GM19463 (cell line): ENCODE results near the gene SMARCAL1.
"Not testable (repeated sequence)": the region's sequence is repeated elsewhere in the genome, so short reads cannot be mapped to it uniquely, and the experiment has no call there.

Experiments
- ATAC-seq: cut with Tn5 transposase; IDR thresholded peaks from one replicate; pipeline ENCODE4 v1.9.1; 2021; ENCODE audit warnings: mild to moderate bottlenecking, moderate library complexity; ENCODE audit not compliant: unreplicated experiment

The SMARCAL1 gene

GRCh38 chr2:216498379-216499352, 86.4 kb downstream of the SMARCAL1 start, which contains the start of gene RPL37A:
RPL37A (plus strand) TSS chr2:216498844; CDS start chr2:216498875, 31 bp downstream.
- peak; percentile 94 for ATAC-seq

DNA sequence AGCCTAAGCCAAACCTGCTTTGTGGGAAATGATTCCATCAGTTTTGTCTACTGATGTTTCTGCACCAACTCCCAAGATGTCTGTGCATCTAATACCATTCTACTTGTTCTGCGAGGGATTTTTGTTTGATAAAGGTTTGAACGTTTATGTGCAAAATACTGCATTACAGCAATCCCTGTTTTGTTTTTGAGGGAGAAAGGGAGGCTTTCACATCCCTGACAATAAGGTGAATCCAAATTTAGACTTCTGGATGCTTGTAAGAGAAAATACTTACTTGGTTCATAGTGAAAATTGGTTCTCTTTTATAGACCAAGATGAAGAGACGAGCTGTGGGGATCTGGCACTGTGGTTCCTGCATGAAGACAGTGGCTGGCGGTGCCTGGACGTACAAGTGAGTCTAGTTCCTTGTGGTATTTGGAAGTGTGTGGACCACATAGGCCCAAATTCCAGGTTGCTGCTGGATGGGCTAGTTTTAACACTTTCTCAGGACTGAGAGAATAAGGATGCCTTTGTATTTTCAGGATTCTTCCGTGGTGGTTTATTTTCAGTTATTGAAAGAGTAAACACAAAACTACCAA, 87.4 kb downstream of the SMARCAL1 start:
- no peak for ATAC-seq

- no peak for ATAC-seq
Observed at GRCh38 chr2:216500572-216500971, 88.3 kb downstream of the SMARCAL1 start.

DNA sequence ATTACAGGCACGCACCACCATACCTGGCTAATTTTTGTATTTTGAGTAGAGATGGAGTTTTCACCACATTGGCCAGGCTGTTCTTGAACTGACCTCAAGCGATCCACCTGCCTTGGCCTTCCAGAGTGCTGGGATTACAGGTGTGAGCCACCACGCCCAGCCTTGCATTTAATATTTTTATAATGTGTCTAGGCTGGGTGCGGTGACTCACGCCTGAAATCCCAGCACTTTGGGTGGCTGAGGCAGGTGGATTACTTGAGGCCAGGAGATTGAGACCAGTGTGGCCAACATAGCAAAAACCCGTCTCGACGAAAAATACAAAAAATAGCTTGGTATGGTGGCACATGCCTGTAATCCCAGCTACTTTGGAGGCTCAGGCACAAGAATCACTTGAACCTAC, 89.6 kb downstream of the SMARCAL1 start:
- ATAC-seq: no peak

GRCh38 chr2:216502381-216503158, 90.3 kb downstream of the SMARCAL1 start:
- no peak for ATAC-seq

GRCh38 chr2:216503159-216503629, 90.9 kb downstream of the SMARCAL1 start:
- no peak for ATAC-seq

GRCh38 chr2:216503697-216504375, 91.6 kb downstream of the SMARCAL1 start:
- no peak for ATAC-seq

GRCh38 chr2:216504376-216504762, 92.1 kb downstream of the SMARCAL1 start:
- no peak for ATAC-seq

DNA sequence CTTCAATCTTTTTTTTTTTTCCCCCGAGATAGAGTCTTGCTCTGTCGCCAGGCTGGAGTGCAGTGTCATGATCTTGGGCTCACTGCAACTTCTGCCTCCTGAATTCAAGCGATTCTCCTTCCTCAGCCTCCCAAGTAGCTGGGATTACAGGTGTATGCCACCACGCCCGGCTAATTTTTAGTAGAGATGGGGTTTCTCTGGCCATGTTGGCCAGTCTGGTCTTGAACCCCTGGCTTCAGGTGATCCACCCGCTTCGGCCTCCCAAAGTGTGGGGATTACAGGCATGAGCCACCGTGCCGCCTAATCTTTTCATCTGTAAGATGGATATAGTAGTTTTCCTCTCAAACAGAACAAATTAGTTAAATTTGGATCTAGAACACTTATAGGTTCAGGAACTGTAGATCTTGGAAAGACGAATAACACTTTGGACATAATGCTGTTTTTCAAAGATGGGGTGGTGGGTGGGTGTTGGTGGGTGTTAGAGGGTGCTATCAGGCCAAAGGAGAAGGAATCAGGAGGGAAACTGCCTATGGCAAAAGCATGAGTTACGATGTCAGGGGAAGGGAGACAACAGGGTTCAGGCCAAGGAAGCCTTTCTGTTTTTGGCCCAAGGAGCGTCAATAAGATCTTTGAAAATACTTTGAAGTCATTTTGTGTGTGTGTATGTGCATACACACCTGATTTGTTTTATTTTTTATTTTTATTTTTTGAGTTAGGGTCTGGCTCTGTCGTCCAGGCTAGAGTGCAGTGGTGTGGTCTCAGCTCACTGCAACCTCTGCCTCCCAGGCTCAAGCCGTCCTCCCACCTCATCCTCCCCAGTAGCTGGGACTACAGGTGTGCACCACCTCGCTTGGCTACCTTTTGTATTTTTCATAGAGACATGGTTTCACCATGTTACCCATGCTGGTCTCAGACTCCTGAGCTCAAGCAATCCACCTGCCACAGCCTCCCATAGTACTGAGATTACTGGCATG, 93.1 kb downstream of the SMARCAL1 start:
- ATAC-seq: no peak

DNA sequence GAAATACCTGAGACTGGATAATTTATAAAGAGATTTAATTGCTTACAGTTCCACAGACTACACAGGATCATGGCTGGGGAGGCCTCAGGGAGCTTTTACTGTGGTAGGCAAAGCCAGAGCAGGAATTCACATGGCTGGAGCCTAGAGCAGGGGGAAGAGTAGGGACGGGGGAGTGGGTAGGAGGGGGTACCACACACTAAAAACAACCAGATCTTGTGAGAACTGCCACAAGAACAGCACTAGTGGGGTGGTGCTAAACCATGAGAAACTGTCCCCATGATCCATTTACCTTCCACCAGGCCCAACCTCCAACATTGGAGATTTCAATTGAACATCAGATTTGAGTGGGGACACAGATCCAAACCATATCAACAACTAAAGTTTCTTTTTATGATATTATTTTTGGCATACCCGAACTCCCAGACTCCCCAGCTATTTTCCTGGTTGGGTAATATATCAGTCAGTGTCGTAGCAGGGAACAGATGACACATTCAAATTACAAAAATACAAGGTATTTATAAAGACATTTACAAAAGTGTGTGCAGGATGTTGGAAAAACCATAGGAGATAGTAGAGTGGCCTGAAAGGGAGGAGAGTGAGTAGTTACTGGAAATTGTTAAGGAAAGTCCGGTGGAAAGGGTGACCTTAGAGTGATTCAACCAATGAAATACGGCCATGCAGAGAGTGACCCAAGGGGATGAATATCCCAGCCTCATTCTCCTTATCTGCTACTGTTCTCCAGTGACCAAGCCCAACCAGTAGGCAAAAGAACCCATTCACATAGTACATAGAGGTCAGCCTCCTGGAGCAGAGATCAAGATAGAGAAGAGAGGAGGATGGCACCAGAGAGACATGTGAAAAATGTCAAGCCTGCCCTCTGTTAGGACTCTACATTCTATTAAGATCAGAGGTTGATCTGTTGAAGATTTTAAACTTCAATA, 95.2 kb downstream of the SMARCAL1 start:
- ATAC-seq: no peak

DNA sequence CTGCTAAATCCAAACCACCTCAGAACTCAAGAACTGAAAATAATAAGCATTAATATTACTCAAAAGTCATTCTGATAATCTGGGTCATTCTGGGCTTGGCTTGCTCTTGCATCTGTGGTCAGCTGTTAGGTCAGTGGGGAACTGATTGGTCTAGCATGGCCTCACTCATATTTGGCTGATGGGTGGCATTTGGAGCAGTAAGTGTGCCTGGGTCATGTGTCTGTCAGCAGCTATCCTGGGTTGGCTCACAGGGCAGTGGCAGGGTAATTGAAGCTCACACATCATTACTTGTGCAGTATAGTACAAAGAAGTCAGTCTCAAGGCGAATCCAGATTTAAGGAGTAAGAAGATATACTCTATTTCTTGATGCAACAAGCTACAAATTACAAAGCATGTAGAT, 95.9 kb downstream of the SMARCAL1 start:
- no peak for ATAC-seq

DNA sequence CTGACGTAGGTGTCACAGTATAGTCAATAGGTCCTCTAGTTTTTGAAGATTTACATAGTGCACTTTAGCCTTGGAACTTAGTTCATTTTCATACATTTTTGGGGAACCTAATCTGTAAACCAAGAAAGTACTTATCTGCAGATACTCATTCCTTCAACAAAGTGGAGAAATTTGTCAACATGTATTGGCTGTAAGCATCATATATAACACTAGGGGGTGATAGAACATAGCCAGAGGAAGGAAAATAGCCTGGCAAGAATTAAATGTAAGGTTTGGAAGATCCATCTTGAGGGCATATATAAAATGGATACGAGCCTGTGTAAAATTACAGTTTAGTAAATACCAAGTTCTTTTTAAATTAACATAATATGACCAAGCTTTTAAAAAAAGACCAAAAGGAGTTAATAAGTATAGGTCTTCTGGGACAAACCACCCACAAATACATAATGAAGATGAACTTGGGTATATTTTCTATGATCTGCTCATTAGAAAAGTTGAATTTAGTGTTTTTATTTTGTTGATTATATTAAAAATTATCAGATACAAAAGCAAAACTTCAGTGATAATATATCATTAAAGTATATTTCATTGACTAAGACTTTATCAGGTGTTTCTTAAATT, 104.6 kb downstream of the SMARCAL1 start:
- no peak for ATAC-seq

DNA sequence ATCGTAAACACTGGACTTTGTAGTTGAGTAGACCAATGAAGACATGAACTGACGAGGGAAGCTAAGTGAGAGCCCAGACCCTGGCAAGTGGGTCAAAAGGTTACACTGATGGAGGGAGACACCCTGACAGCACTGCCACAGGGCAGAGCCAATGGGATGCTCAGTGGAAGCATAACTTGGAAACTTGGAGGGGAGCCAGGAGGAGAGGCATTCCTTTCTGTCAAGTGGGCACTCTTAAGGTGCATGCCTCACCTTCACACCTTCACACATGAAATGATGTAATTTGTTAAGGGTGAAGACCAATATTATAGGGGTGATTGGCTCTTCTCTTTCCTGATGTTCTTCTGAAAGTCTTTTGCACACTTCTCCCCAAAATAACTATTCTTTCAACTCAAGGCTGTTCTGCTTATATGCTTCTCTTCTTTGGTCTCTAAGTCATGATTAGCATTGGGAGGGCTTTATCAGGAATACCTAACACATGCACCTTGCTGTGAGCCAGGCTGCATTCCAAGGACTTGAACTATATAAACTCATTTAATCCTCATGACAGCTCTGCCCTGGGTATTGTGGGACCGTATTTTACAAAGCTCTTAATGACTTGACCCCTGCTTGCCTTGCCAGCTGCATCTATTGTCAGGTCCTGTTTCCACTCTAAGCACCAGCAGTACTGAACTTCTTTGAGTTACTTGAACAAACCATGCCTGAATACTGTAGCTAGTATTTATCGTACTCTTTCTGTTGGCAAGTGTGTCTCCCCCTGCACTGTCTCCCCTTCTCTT, 105.4 kb downstream of the SMARCAL1 start:
- no peak for ATAC-seq

- not testable (repeated sequence) for ATAC-seq
Observed at GRCh38 chr2:216518566-216519119, 106.4 kb downstream of the SMARCAL1 start.

DNA sequence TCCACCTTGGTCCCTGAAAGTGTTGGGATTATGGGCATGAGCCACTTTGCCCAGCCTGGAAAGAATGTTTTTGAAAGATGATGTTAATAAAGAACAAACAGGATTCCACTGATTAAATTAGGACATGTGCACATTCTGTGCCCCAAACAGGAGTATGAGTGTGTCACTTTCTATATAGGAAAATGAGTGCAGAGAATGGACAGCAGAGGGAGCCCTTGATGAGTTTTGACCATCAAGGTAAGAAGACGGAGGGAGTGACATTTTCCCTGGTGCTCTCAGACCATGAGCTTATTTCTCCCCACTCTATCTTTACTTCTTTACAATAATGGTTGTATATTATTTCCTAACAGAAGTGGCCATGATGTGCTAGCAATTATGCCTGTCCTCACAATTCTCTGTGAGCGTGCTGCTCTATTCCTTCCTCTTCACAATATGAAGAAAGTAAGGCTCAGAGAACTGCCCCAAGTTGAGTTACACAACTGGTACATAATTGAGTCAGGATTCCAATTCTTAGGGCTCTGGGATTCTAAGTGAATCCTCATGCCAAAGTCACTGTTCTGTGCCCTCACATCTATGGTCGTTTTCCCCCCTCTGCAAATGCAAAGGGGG, 107.0 kb downstream of the SMARCAL1 start:
- peak; percentile 60 for ATAC-seq

DNA sequence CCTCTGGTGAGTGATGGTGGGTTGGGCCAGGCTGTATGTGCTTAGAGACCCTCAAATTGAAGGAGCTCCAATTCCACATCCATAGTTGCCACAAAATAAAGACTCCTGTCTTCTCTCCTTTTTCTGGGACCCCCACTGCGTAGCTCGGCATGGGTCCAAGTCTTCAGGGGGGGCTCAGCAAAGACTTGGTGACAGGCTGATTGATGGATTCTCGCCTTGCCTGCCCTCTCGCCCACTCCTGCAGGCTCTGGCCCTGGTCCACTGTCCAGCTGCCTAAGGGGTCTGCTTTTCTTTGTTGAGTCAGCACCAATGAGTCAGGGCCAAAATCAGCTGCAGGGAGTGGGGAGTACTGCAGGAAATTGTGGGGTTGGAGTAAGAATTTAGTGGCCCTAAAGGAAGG, 107.8 kb downstream of the SMARCAL1 start:
- ATAC-seq: no peak
